Osteoblast (primary cell): ENCODE results near the gene UBE3B. TPM values are rescaled to one million over a fixed set of nuclear protein-coding genes. Genes with fewer than 3 reads are reported as not detected.

Source experiments
- DNase-seq: peaks from one replicate; pipeline ENCODE4 v3.0.0; 2011; ENCODE audit warnings: low spot score, mixed read lengths; ENCODE audit not compliant: insufficient read length; ENCODE audit errors: missing footprints
- H2AFZ ChIP-seq: 2 replicates; pipeline ENCODE4 v1.6.0; 2011; ENCODE audit warnings: mild to moderate bottlenecking, low read length
- H3K27ac ChIP-seq: 2 replicates; pipeline ENCODE4 v1.5.1; 2011; ENCODE audit warnings: mild to moderate bottlenecking, low read depth, low read length, moderate library complexity
- H3K27me3 ChIP-seq: 2 replicates; pipeline ENCODE4 v1.6.0; 2012; ENCODE audit warnings: mild to moderate bottlenecking, control low read depth, inconsistent platforms, low read length, moderate library complexity; ENCODE audit not compliant: insufficient read depth
- H3K36me3 ChIP-seq: 2 replicates; pipeline ENCODE4 v1.5.1; 2011; ENCODE audit warnings: mild to moderate bottlenecking, low read length, control low read depth, moderate library complexity; ENCODE audit not compliant: insufficient read depth
- H3K4me1 ChIP-seq: 2 replicates; pipeline ENCODE4 v1.5.1; 2011; ENCODE audit warnings: mild to moderate bottlenecking, low read length, control low read depth, moderate library complexity; ENCODE audit not compliant: insufficient read depth
- H3K4me2 ChIP-seq: 2 replicates; pipeline ENCODE4 v1.6.0; 2011; ENCODE audit warnings: mild to moderate bottlenecking, low read length; ENCODE audit not compliant: insufficient read depth
- H3K4me3 ChIP-seq: fragments of 200-600 bp; sonication (generic); 3 replicates; pipeline ENCODE4 v1.5.1; 2012; ENCODE audit warnings: mild to moderate bottlenecking, low read length, inconsistent platforms; ENCODE audit not compliant: insufficient read depth
- H3K79me2 ChIP-seq: 2 replicates; pipeline ENCODE4 v1.6.0; 2012; ENCODE audit warnings: mild to moderate bottlenecking, low read length, control low read depth, inconsistent platforms; ENCODE audit not compliant: insufficient read depth
- H3K9me3 ChIP-seq: 2 replicates; pipeline ENCODE4 v1.5.1; 2011; ENCODE audit warnings: low read depth, low read length, control low read depth
- H4K20me1 ChIP-seq: 2 replicates; pipeline ENCODE4 v1.6.0; 2012; ENCODE audit warnings: mild to moderate bottlenecking, low read length, control low read depth; ENCODE audit not compliant: insufficient read depth
- CTCF ChIP-seq: IDR thresholded peaks from 2 replicates; pipeline ENCODE4 v1.5.1; 2011; ENCODE audit warnings: mild to moderate bottlenecking, low read depth, low read length, moderate library complexity; ENCODE audit errors: extremely low read depth
- total RNA-seq: library from RNA; depleted of rRNA; stranded (reverse); fragments of >200 nt; gene quantifications from 2 replicates; pipeline ENCODE4 v1.2.3, GENCODE V29; 2012

The UBE3B gene
- total RNA-seq, 1 donor: 40.9 TPM

- DNase-seq: no peak
- Histone ChIP-seq H3K4me2 (no peak overlapping the region), H4K20me1 (no peaks in the 10 kb centered on the region), H3K4me3 (no peak overlapping the region), H3K27me3 (no peaks in the 10 kb centered on the region), H3K79me2 (no peaks in the 10 kb centered on the region), H3K36me3 (no peaks in the 10 kb centered on the region), H3K4me1 (peaks cover 9% of the 10 kb centered on the region), H3K9me3 (no peaks in the 10 kb centered on the region), H3K27ac (no peak overlapping the region), H2AFZ (no peak overlapping the region)
- TF ChIP-seq CTCF: no peak
Measured at GRCh38 chr12:109432431-109432830, 45.0 kb upstream of the UBE3B start.

GRCh38 chr12:109432842-109433304 lies 44.6 kb upstream of the UBE3B start:
- DNase-seq: no peak
- no peaks in the 10 kb centered on the region for H3K79me2 ChIP-seq
- H3K4me3 ChIP-seq: no peak overlapping the region
- H4K20me1 ChIP-seq: no peaks in the 10 kb centered on the region
- peaks cover 10% of the 10 kb centered on the region for H3K4me1 ChIP-seq
- no peaks in the 10 kb centered on the region for H3K36me3 ChIP-seq
- peak; percentile 89 for TF ChIP-seq CTCF
- H3K27me3 ChIP-seq: no peaks in the 10 kb centered on the region
- peak overlapping the region; percentile 76 for H2AFZ ChIP-seq
- H3K9me3 ChIP-seq: no peaks in the 10 kb centered on the region
- H3K27ac ChIP-seq: no peak overlapping the region
- H3K4me2 ChIP-seq: no peak overlapping the region

GRCh38 chr12:109433618-109434017 lies 43.8 kb upstream of the UBE3B start:
- H3K4me1 ChIP-seq: peaks cover 13% of the 10 kb centered on the region
- H3K79me2 ChIP-seq: no peaks in the 10 kb centered on the region
- H3K4me2 ChIP-seq: no peak overlapping the region
- no peaks in the 10 kb centered on the region for H4K20me1 ChIP-seq
- no peak overlapping the region for H3K27ac ChIP-seq
- no peaks in the 10 kb centered on the region for H3K36me3 ChIP-seq
- H3K27me3 ChIP-seq: no peaks in the 10 kb centered on the region
- H3K9me3 ChIP-seq: no peaks in the 10 kb centered on the region
- H3K4me3 ChIP-seq: no peak overlapping the region
- no peak for DNase-seq
- TF ChIP-seq CTCF: peak; percentile 43
- no peak overlapping the region for H2AFZ ChIP-seq

- Histone ChIP-seq H3K4me2 (no peak overlapping the region), H3K4me3 (no peak overlapping the region), H3K27ac (no peak overlapping the region)
Measured at GRCh38 chr12:109434582-109434981, 42.9 kb upstream of the UBE3B start.

More at GRCh38 chr12:109434582-109434981, 42.9 kb upstream of the UBE3B start:
- H3K9me3 ChIP-seq: no peaks in the 10 kb centered on the region
- no peak for TF ChIP-seq CTCF
- H3K79me2 ChIP-seq: no peaks in the 10 kb centered on the region
- H3K4me1 ChIP-seq: peaks cover 21% of the 10 kb centered on the region
- no peak overlapping the region for H2AFZ ChIP-seq
- no peaks in the 10 kb centered on the region for H4K20me1 ChIP-seq
- DNase-seq: no peak
- H3K36me3 ChIP-seq: no peaks in the 10 kb centered on the region
- H3K27me3 ChIP-seq: no peaks in the 10 kb centered on the region
